G401 (cell line): ENCODE results near the gene MST1R. TPM values are rescaled to one million over a fixed set of nuclear protein-coding genes. Genes with fewer than 3 reads are reported as not detected.

Experiments used
- DNase-seq: peaks from one replicate; pipeline ENCODE4 v3.0.0-alpha.2; 2015; ENCODE audit warnings: low spot score
- in situ Hi-C: cut with HindIII; loops from 2 replicates; pipeline ENCODE4 v1.10.0; 2016; ENCODE audit warnings: low sequenced_read_pairs, mixed read lengths
- total RNA-seq: library from RNA; depleted of rRNA; stranded (reverse); fragments of >200 nt; shearing (Covaris generic); gene quantifications from 2 replicates; pipeline ENCODE4 v1.2.3, GENCODE V29; 2014

The MST1R gene
- total RNA-seq, 1 experiment from 2014 or later: not detected

- in situ Hi-C loops: no loop called here
- DNase-seq: no peak
These were observed 21.5 kb downstream of the MST1R start for GRCh38 chr3:49882166-49882565.

DNA sequence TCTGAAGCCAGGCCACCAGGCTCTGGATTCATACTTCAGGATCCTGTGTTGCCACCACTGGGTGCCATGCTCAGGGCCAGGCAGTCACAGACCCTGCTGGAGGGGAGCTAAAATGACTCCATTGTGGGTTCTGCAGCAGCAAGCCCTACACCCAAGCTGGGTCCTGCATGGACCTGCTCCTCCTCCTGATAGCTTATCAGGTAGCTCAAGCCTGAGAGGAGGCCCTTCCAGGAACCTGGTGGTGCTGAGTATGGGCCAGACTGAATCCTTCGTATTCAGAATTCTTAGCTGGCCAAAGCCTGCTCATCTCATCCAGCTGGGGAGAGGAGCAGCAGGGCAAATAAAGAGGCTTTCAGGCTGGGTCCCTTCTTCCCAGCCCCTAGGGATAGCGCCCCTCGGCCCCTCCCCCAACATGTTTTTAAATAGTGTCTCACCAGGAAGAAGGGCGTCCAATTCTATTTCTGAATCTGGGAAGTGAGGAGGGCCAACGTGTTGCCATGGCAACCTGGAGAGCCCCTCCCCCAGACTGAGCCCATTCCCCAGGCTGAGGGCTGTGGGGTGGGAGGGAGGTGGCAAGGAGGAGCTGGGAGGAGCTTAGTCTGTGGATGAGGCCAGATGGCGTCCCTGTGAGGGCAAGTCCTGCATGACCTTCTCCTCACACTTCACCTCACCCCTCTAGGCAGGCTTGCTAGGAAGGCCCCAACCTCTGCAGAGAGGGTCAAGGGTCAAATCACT is 22.9 kb downstream of the MST1R start:
- in situ Hi-C loops: no loop called here

GRCh38 chr3:49879721-49880120 is 24.0 kb downstream of the MST1R start:
- in situ Hi-C loops: no loop called here
- no peak for DNase-seq

More for the DNA sequence above, 22.9 kb downstream of the MST1R start:
- no peak for DNase-seq

DNA sequence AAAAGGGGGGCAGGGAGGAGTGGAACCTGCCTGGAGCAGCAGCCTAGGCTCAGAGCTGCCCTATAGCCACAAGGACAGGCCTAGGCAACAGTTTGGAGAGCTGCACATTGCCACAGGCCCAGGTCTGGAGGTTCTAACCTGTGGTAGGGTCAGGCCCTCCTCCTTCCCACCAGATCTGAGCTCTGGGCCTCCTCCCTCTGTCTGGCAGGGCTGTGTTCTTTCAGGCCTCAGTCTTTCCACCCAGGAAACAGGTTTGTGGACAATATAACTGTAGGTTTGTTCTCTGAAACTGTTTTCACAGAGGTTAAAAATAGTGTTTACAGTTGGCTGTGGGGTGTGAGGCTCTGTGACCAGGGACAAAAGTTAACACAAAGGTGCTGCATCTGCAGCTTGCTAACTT is 25.0 kb downstream of the MST1R start:
- DNase-seq: no peak
- in situ Hi-C loops: no loop called here

- in situ Hi-C loops: no loop called here
- no peak for DNase-seq
These were observed 26.0 kb downstream of the MST1R start for GRCh38 chr3:49877716-49878115.

DNA sequence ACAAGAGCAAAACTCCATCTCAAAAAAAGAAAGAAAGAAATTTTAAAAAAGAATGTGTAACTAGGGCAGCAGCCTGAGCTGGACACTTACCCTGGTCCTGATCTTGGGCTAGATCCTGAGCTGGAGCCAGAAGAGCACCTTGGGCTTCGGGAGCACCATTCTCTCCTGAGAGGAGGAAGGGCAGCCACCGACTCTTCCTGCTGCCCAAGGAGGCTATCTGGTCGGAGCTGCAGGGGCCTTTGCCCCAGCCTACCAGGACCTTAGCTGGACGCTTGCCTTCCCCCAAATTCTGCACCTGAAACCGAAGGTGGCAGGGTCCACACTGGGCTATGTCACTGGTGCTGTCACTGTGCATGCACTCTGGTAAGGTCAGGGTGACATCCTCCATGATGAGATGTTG is 27.1 kb downstream of the MST1R start:
- no peak for DNase-seq
- in situ Hi-C loops: no loop called here

DNA sequence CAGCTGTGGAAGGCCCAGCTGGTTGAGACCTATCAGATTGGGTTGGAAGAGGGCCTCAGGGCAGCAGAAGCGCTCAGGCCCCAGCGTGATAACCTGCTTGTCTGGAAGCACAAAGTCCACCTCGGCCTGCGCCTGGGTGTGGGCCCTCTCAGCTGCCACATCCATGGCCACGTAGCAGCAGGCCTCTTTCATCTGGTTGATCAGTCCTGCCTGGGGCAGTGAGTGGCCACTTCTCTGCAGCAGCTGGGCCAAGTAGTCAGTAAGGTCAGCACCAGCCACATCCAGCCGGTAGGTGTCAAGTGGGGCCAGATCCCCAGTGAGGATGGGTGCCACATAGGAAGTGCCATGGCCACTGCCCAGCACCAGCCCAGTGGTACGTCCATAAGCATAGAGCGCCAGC is 30.1 kb downstream of the MST1R start:
- in situ Hi-C loops: no loop called here

GRCh38 chr3:49872801-49873281 is 30.8 kb downstream of the MST1R start:
- in situ Hi-C loops: no loop called here
- no peak for DNase-seq

More for the DNA sequence above, 30.1 kb downstream of the MST1R start:
- DNase-seq: no peak

DNA sequence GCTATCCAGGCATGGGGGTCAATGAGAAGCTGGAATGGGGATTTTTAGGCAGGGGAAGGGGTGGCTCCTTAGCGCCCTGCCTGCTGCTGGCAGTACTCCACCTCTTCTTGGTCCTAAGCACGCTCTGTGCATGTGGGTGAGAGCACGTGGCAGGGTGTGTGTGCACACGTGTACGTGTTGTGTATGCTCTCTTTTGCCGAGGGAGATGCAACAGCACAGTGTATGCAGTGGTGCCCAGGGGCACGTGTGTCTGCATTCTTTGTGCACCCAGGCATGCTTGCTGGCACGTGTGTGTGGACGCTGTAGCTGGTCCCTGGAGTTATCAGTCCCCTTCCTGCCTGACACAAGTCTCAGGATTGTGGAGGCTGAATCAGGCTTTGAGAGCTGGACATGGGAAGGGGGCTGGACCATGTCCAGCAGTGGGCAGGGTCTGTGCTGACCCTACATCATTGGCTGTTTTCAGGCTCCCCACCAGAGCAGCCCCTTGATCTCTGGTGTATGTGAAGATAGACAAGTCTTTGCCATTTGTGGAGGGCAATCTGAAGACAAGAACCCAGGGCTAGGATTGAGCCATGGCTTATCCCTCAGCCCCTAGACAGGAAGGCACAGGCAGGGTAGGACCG is 32.0 kb downstream of the MST1R start:
- no peak for DNase-seq
- in situ Hi-C loops: no loop called here

DNA sequence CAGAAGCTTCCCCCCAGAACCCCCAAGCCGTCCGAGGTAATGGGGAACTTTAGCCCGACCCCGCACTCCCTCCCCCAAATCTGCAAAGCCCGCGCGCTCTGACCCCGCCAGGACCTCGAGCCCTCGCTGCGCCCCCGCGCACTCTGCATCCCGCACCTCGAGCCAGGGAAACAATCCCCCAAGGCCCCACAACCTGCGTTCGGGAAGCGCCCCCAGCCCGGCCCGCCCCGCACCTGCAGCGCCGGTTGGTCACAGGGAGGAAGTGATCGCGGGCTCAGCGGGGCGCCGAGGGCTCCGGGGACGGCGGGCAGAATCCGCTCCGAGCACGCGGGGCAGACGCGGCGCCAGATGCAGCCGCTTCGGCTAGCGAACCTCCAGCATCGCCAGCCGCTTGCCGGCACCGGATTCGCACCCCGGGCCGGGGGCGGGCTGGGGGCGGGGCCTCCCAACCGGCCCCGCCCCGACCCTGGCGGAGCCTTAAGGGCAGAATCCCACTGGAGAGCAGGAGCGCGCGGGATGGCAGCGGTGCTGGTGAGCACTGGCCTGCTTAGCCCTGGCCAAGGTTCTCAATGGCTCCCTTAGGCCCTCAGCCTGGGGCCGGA is 34.0 kb downstream of the MST1R start, which contains the start of gene CAMKV:
Gene CAMKV, minus strand, starts transcription at position 382 of the 602 bp plus-strand sequence. CDS start 7,518 bp downstream, outside the sequence.
- DNase-seq: peak; percentile 29
- in situ Hi-C loops: no loop called here

GRCh38 chr3:49868862-49869466 is 34.7 kb downstream of the MST1R start:
- in situ Hi-C loops: no loop called here
- DNase-seq: no peak

GRCh38 chr3:49867871-49868321 is 35.8 kb downstream of the MST1R start:
- no peak for DNase-seq
- in situ Hi-C loops: no loop called here

- no peak for DNase-seq
- in situ Hi-C loops: no loop called here
These were observed 36.3 kb downstream of the MST1R start for GRCh38 chr3:49867400-49867799.

- in situ Hi-C loops: no loop called here
- no peak for DNase-seq
These were observed 38.4 kb downstream of the MST1R start for GRCh38 chr3:49865198-49865784.

- DNase-seq: no peak
- in situ Hi-C loops: no loop called here
These were observed 39.2 kb downstream of the MST1R start for GRCh38 chr3:49864505-49864904.

DNA sequence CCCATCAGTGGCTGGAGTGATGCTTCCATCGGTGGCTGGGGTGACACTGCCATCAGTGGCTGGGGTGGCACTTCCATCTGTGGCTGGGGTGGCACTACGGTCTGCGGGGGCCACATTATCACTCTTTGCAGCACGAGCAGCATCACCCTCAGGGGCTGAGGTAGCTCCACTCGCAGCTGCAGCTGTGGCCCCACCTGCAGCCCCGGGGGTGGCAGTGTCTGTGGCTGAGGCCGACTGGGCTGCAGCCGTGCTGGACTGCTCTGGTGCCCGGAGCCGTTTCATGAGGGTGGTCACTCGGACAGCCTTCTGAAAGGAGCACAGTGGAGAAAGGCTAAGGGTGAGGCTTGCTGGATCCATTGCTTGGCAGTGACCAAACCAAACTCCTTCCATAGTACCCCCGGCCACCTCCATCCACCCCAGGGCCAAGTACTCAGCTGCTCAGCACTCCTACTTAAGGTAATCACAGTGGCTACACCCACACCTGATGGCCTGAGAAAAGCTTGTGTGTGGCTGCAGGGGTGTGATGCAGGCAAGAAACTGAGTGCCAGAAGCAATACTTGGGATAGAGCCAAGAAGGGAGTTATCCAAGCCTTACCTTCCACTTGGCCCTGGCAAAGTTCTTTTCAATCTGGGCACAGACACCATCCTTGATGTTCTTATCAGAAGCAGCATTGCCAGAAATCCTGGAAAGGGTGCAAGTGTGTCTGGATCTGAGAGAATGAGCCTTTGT is 43.9 kb downstream of the MST1R start:
- in situ Hi-C loops: no loop called here

GRCh38 chr3:49856181-49857005 is 47.3 kb downstream of the MST1R start, which contains the start of gene TRAIP:
Gene TRAIP (minus strand): TSS chr3:49856564. CDS start chr3:49856453, 111 bp downstream.
- DNase-seq: peak; percentile 96
- in situ Hi-C loops: no loop called here

More for the DNA sequence above, 43.9 kb downstream of the MST1R start:
- no peak for DNase-seq

DNA sequence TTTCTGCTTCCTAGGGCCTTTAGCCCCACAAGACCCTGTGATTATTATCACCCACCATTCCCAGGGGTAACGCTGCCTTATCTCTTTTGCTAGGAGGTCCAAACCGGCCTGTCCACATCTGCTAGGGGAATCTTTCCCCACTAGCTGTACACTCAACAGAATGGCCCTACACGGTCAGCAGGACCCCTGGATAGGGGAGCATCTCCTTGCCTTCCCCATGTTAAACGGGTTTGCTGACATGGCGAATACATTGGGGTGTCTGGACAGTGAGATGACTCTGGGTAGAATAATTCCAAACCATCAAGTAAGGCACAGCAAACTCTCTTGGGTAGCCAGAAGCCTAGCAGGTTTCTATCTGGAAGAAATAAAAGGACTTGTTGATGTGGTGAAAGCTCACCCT is 48.0 kb downstream of the MST1R start:
- DNase-seq: no peak
- in situ Hi-C loops: no loop called here
